ENCODE results near the gene ZC3H13.

Gene ZC3H13

GRCh38 chr13:46087481-46087880, 34.9 kb upstream of the ZC3H13 start:
- DNase-seq (ENCODE audit: insufficient read length) (no peak), FAIRE-seq (no peak)
- TF ChIP-seq TAF1 (IDR thresholded peaks at IDR 0.05; ENCODE audit: borderline replicate concordance, low read depth, low read length) = no peak
- TF ChIP-seq POLR2AphosphoS5 (IDR thresholded peaks at IDR 0.05; ENCODE audit: low read depth, low read length) = no peak
- no peak for TF ChIP-seq POLR2A (IDR thresholded peaks at IDR 0.05; ENCODE audit: low read depth, low read length)

DNA sequence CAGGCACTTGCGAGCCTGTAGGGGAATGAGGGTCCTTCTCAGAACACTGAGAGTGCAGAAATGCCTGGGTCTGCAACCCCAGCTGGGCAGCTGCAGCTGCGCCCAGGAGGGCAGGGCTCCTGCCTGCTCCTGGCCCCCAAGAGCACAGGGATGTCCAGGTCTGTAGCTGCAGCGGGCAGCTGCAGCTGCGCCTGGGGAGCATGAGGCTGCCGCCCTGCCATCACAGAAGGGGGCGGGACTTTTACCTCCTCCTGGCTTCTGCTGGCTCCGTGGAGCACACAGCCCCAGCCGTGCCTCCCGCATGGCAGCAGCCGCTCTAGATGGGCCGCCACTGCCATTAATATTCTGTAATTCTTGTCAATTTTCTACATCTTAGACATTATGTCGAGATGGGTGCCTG, 34.4 kb upstream of the ZC3H13 start:
- no peak for TF ChIP-seq POLR2AphosphoS5 (IDR thresholded peaks at IDR 0.05; ENCODE audit: low read depth, low read length)
- no peak for TF ChIP-seq TAF1 (IDR thresholded peaks at IDR 0.05; ENCODE audit: borderline replicate concordance, low read depth, low read length)
- no peak for TF ChIP-seq POLR2A (IDR thresholded peaks at IDR 0.05; ENCODE audit: low read depth, low read length)
- DNase-seq (ENCODE audit: insufficient read length) (no peak), FAIRE-seq (no peak)

DNA sequence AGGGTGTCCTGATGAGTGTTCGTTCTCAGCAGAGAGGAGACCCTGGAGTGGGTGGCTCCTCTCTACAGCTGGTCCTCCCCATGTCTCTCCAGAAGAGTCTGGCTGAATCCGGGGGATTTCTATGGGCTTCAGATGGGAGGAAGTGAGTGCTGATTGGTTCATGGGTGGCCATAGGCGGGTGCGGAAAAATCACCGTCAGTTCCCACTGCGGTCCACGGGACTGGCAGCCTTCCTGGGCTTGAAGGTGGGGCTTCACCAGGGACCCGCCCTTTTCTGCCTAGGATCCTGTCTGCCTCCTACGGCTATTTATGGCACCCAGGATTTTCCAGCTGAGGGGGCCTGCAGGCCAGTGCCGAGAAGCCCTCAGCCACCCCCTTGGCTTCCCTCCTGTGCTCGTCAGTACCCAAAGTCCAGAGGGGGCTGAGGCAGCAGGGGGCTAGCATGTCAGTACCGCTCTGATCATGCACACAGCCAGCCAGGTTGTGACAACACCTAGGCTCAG, 33.9 kb upstream of the ZC3H13 start:
- no peak for TF ChIP-seq POLR2AphosphoS5 (IDR thresholded peaks at IDR 0.05; ENCODE audit: low read depth, low read length)
- no peak for TF ChIP-seq POLR2A (IDR thresholded peaks at IDR 0.05; ENCODE audit: low read depth, low read length)
- no peak for TF ChIP-seq TAF1 (IDR thresholded peaks at IDR 0.05; ENCODE audit: borderline replicate concordance, low read depth, low read length)
- DNase-seq (ENCODE audit: insufficient read length) = no peak

DNA sequence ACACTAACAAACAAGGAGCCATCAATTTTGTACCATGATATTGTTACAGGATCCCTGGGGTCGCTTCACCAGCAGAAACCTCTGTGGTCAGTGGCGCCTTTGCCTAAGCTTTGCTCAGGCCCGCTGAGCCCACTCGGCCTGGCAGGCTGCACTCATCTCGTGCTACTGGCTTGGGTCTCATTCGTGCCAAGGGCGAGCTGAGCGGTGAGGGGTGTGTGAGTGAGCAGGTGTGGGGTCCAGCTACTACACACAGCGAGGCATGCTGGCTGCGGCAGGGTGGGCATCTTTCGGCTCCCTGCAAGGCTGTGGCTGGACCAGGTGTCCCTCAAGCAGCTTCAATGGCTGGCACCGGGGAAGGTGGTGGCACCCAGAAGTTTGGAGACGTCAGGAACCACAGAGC, 33.2 kb upstream of the ZC3H13 start:
- DNase-seq (ENCODE audit: insufficient read length) = no peak

More for the DNA sequence above, 33.9 kb upstream of the ZC3H13 start:
- FAIRE-seq = no peak

DNA sequence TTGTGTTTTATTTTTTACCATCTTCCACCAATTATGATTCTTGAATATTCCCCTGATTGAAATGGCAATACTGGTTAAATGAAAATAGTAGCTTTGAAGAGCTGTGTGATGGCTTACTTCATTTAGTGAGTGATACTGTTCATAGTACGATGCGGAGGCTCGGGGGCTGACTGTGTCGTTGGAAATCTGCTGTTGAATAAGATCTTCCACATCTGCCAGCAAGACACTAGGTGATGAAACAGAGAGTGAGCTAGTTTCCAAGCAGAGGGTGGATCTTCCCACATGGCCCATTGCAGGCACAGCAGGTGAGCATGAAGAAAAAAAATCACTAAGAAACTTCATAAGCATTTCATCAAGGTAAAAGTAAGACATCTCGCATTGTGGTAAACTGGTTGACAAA, 29.8 kb upstream of the ZC3H13 start:
- TF ChIP-seq TAF1 (IDR thresholded peaks at IDR 0.05; ENCODE audit: borderline replicate concordance, low read depth, low read length) (no peak), POLR2A (IDR thresholded peaks at IDR 0.05; ENCODE audit: low read depth, low read length) (no peak), POLR2AphosphoS5 (IDR thresholded peaks at IDR 0.05; ENCODE audit: low read depth, low read length) (no peak)

More for the DNA sequence above, 33.2 kb upstream of the ZC3H13 start:
- TF ChIP-seq POLR2AphosphoS5 (IDR thresholded peaks at IDR 0.05; ENCODE audit: low read depth, low read length) = no peak
- TF ChIP-seq TAF1 (IDR thresholded peaks at IDR 0.05; ENCODE audit: borderline replicate concordance, low read depth, low read length) = no peak
- TF ChIP-seq POLR2A (IDR thresholded peaks at IDR 0.05; ENCODE audit: low read depth, low read length) = no peak
- FAIRE-seq = no peak

DNA sequence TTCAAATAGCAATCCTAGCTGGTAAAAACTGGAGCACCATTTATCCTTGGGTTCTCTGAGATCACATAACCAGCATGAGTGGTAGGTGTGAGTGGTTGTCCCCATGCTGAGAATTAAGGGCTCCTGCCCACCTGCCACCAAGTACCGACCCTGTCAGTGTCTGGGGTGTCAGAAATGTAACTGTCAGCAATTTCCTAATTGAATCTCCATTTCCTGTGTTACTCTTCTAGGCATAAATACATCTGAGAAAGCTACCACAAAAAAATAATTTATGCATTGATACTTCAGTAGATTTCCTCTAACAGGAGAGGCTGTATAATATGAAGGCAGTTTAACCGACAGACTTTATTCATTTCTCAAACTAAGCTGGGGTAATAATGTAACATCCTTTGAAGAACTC, 27.2 kb upstream of the ZC3H13 start:
- DNase-seq (ENCODE audit: insufficient read length) (no peak), FAIRE-seq (peak; percentile 63)
- TF ChIP-seq POLR2A (IDR thresholded peaks at IDR 0.05; ENCODE audit: low read depth, low read length) (no peak), POLR2AphosphoS5 (IDR thresholded peaks at IDR 0.05; ENCODE audit: low read depth, low read length) (no peak), TAF1 (IDR thresholded peaks at IDR 0.05; ENCODE audit: borderline replicate concordance, low read depth, low read length) (no peak)

More for the DNA sequence above, 29.8 kb upstream of the ZC3H13 start:
- FAIRE-seq (no peak), DNase-seq (ENCODE audit: insufficient read length) (no peak)

- DNase-seq (ENCODE audit: insufficient read length) (no peak), FAIRE-seq (no peak)
- no peak for TF ChIP-seq POLR2AphosphoS5 (IDR thresholded peaks at IDR 0.05; ENCODE audit: low read depth, low read length)
- TF ChIP-seq TAF1 (IDR thresholded peaks at IDR 0.05; ENCODE audit: borderline replicate concordance, low read depth, low read length) = no peak
- no peak for TF ChIP-seq POLR2A (IDR thresholded peaks at IDR 0.05; ENCODE audit: low read depth, low read length)
These were observed 24.7 kb upstream of the ZC3H13 start for GRCh38 chr13:46077265-46077664.

DNA sequence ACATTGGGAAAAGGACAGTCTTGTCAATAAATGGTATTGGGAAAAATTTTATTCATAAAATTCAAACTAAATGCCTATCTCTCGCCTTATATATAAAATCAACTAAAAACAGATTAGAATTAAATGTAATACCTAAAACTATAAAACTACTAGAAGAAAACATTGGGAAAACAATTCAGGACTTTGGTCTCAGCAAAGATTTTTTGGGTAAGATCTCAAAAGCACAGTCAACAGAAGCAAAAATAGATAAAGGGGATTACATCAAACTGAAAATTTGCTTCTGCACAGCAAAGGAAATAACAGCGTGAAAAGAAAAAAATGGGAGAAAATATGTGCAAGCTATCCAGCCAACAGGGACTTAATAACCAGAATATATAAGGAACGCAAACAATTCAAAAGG, 24.3 kb upstream of the ZC3H13 start:
- FAIRE-seq (no peak), DNase-seq (ENCODE audit: insufficient read length) (no peak)
- TF ChIP-seq TAF1 (IDR thresholded peaks at IDR 0.05; ENCODE audit: borderline replicate concordance, low read depth, low read length) = no peak
- TF ChIP-seq POLR2A (IDR thresholded peaks at IDR 0.05; ENCODE audit: low read depth, low read length) = no peak
- TF ChIP-seq POLR2AphosphoS5 (IDR thresholded peaks at IDR 0.05; ENCODE audit: low read depth, low read length) = no peak

DNA sequence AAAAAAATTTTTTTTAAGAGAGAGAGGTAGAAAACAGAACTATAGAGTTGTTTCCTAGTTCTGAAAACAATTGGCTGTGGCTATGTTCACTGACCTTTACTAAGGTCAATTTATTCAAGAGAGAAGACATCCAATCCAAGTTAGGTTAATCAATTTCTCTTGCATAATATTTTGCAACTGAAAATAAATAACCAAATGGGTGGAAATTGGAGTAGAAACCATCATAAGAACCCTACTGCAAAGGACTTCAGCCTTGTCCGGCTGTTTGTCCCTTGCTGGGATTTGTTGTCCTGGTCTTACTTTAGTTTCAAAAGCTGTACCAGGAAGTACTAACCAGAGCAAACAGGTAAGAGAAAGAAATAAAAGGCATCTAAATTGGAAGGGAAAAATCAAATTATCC, 23.3 kb upstream of the ZC3H13 start:
- TF ChIP-seq POLR2A (IDR thresholded peaks at IDR 0.05; ENCODE audit: low read depth, low read length) (no peak), TAF1 (IDR thresholded peaks at IDR 0.05; ENCODE audit: borderline replicate concordance, low read depth, low read length) (no peak), POLR2AphosphoS5 (IDR thresholded peaks at IDR 0.05; ENCODE audit: low read depth, low read length) (no peak)
- DNase-seq (ENCODE audit: insufficient read length) = no peak
- FAIRE-seq = no peak

- TF ChIP-seq TAF1 (IDR thresholded peaks at IDR 0.05; ENCODE audit: borderline replicate concordance, low read depth, low read length) = no peak
- peak; percentile 60 for TF ChIP-seq POLR2A (IDR thresholded peaks at IDR 0.05; ENCODE audit: low read depth, low read length)
- TF ChIP-seq POLR2AphosphoS5 (IDR thresholded peaks at IDR 0.05; ENCODE audit: low read depth, low read length) = peak; percentile 51; the same call in 1 of the 2 replicates
- peak; percentile 25 for DNase-seq (ENCODE audit: insufficient read length)
- FAIRE-seq = peak; percentile 93
These were observed 19.2 kb upstream of the ZC3H13 start for GRCh38 chr13:46071590-46072249.

- DNase-seq (ENCODE audit: insufficient read length) (no peak), FAIRE-seq (no peak)
These were observed 10.7 kb upstream of the ZC3H13 start for GRCh38 chr13:46063292-46063691.

GRCh38 chr13:46062185-46062584, 9.6 kb upstream of the ZC3H13 start:
- DNase-seq (ENCODE audit: insufficient read length) = no peak
- no peak for FAIRE-seq
- TF ChIP-seq POLR2A (IDR thresholded peaks at IDR 0.05; ENCODE audit: low read depth, low read length) = no peak
- no peak for TF ChIP-seq TAF1 (IDR thresholded peaks at IDR 0.05; ENCODE audit: borderline replicate concordance, low read depth, low read length)
- no peak for TF ChIP-seq POLR2AphosphoS5 (IDR thresholded peaks at IDR 0.05; ENCODE audit: low read depth, low read length)

More at GRCh38 chr13:46063292-46063691, 10.7 kb upstream of the ZC3H13 start:
- TF ChIP-seq POLR2A (IDR thresholded peaks at IDR 0.05; ENCODE audit: low read depth, low read length) (no peak), POLR2AphosphoS5 (IDR thresholded peaks at IDR 0.05; ENCODE audit: low read depth, low read length) (no peak), TAF1 (IDR thresholded peaks at IDR 0.05; ENCODE audit: borderline replicate concordance, low read depth, low read length) (no peak)

Data from GM12892 (cell line).